ENCODE measurements around the gene CENPL.

Gene CENPL

GRCh38 chr1:173857363-173857917 is 32.8 kb upstream of the CENPL start:
- Histone ChIP-seq H3K27ac (no peak overlapping the region), H3K27me3 (ENCODE audit: insufficient read depth, low read depth, severe bottlenecking) (no peaks in the 10 kb centered on the region), H3K9me3 (ENCODE audit: severe bottlenecking) (no peaks in the 10 kb centered on the region), H3K4me3 (ENCODE audit: low read depth, low read length) (no peak overlapping the region), H3K36me3 (peaks cover 96% of the 10 kb centered on the region)
- no peak for TF ChIP-seq CTCF (IDR thresholded peaks at IDR 0.05; ENCODE audit: low read depth, low read length)
- DNase-seq: no peak

GRCh38 chr1:173856903-173857302 is 32.2 kb upstream of the CENPL start:
- no peak for TF ChIP-seq CTCF (IDR thresholded peaks at IDR 0.05; ENCODE audit: low read depth, low read length)
- peaks cover 94% of the 10 kb centered on the region for H3K36me3 ChIP-seq
- DNase-seq: no peak
- H3K27me3 ChIP-seq (ENCODE audit: insufficient read depth, low read depth, severe bottlenecking): no peaks in the 10 kb centered on the region
- H3K27ac ChIP-seq: no peak overlapping the region
- no peak overlapping the region for H3K4me3 ChIP-seq (ENCODE audit: low read depth, low read length)
- H3K9me3 ChIP-seq (ENCODE audit: severe bottlenecking): no peaks in the 10 kb centered on the region

DNA sequence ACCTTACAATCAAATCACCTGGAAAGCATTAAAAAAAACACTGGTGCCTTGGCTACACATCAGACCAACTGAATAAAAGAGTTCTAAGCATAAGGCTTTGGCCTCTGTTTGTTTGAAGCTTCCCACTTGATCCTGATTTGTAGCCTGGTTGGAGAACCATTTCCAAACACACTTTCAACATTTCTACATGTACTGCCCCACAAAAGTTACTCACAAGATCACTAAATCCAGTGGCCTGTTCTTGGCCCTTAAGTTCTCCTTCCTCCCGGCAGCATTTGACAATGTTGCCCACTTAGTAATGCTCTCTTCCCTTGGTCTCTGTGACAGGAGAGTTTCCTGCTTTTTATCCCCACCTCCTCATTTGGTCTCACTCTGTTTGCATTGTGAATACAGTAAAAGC is 31.3 kb upstream of the CENPL start:
- TF ChIP-seq CTCF (IDR thresholded peaks at IDR 0.05; ENCODE audit: low read depth, low read length): no peak
- no peak overlapping the region for H3K4me3 ChIP-seq (ENCODE audit: low read depth, low read length)
- DNase-seq: no peak
- peaks cover 92% of the 10 kb centered on the region for H3K36me3 ChIP-seq
- no peaks in the 10 kb centered on the region for H3K27me3 ChIP-seq (ENCODE audit: insufficient read depth, low read depth, severe bottlenecking)
- H3K9me3 ChIP-seq (ENCODE audit: severe bottlenecking): no peaks in the 10 kb centered on the region
- H3K27ac ChIP-seq: no peak overlapping the region

DNA sequence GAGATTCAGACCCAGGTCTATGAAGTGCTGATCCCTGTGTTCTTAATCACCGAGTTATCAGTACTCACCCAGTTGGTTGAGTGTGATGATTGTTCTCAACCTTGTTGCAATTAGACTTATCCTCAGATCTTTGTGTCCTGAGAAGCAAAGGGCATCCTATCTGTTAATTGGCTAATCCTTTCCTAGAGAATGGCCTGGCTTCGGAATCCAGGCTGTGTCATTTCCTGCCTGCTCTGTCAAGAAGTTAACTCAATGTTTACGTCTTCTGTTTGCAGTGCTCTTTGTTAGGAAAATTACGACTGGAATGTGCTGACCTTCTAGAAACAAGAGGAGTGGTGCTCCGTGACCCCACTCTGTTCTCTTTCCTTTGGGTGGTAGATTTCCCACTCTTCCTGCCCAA is 28.4 kb upstream of the CENPL start:
- DNase-seq: no peak
- H3K36me3 ChIP-seq: peaks cover 79% of the 10 kb centered on the region
- no peaks in the 10 kb centered on the region for H3K9me3 ChIP-seq (ENCODE audit: severe bottlenecking)
- no peak overlapping the region for H3K4me3 ChIP-seq (ENCODE audit: low read depth, low read length)
- no peak overlapping the region for H3K27ac ChIP-seq
- TF ChIP-seq CTCF (IDR thresholded peaks at IDR 0.05; ENCODE audit: low read depth, low read length): no peak
- H3K27me3 ChIP-seq (ENCODE audit: insufficient read depth, low read depth, severe bottlenecking): no peaks in the 10 kb centered on the region

- H3K36me3 ChIP-seq: peaks cover 72% of the 10 kb centered on the region
- no peak for TF ChIP-seq CTCF (IDR thresholded peaks at IDR 0.05; ENCODE audit: low read depth, low read length)
- H3K27ac ChIP-seq: no peak overlapping the region
- DNase-seq: no peak
- H3K9me3 ChIP-seq (ENCODE audit: severe bottlenecking): no peaks in the 10 kb centered on the region
- no peaks in the 10 kb centered on the region for H3K27me3 ChIP-seq (ENCODE audit: insufficient read depth, low read depth, severe bottlenecking)
- no peak overlapping the region for H3K4me3 ChIP-seq (ENCODE audit: low read depth, low read length)
Observed at GRCh38 chr1:173852105-173852504, 27.4 kb upstream of the CENPL start.

DNA sequence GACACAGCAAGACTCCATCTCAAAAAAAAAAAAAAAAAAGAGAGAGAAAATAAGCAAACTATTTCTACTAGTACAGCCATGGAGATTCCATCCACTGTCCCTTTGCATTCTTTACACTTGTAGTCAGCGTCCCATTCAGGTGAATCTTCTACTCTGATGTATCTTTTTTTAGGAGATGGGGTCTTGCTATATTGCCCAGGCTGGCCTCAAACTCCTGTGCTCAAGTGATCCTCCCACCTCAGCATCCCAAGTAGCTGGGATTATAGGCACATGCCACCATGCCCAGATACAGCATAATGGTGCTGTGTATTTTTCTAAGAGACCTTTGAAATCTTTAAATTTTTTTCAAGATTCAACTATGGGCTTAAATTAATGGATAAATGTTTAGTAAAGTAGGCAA is 8.1 kb upstream of the CENPL start:
- H3K4me3 ChIP-seq (ENCODE audit: low read depth, low read length): no peak overlapping the region
- DNase-seq: no peak
- peaks cover 60% of the 10 kb centered on the region for H3K36me3 ChIP-seq
- no peaks in the 10 kb centered on the region for H3K27me3 ChIP-seq (ENCODE audit: insufficient read depth, low read depth, severe bottlenecking)
- H3K27ac ChIP-seq: no peak overlapping the region
- no peaks in the 10 kb centered on the region for H3K9me3 ChIP-seq (ENCODE audit: severe bottlenecking)
- no peak for TF ChIP-seq CTCF (IDR thresholded peaks at IDR 0.05; ENCODE audit: low read depth, low read length)

Data from WERI-Rb-1 (cell line).